Stimulated activated CD8-positive, alpha-beta memory T cell treated with anti-CD3 and anti-CD28 coated beads, Interleukin-15, amount 100 ng/mL, for 1 hour (primary cell): ENCODE measurements around the gene IRF1.
"Not testable (repeated sequence)": the region's sequence is repeated elsewhere in the genome, so short reads cannot be mapped to it uniquely, and the experiment has no call there.

Source experiments
- DNase-seq: peaks from one replicate; pipeline ENCODE4 v3.0.0-alpha.2; 2020; ENCODE audit warnings: low read depth

The IRF1 gene

GRCh38 chr5:132438267-132438645, 52.3 kb downstream of the IRF1 start:
- DNase-seq: not testable (repeated sequence)

- DNase-seq: peak; percentile 31
Observed at GRCh38 chr5:132437604-132438266, 52.8 kb downstream of the IRF1 start.

- no peak for DNase-seq
Observed at GRCh38 chr5:132436936-132437335, 53.6 kb downstream of the IRF1 start.

DNA sequence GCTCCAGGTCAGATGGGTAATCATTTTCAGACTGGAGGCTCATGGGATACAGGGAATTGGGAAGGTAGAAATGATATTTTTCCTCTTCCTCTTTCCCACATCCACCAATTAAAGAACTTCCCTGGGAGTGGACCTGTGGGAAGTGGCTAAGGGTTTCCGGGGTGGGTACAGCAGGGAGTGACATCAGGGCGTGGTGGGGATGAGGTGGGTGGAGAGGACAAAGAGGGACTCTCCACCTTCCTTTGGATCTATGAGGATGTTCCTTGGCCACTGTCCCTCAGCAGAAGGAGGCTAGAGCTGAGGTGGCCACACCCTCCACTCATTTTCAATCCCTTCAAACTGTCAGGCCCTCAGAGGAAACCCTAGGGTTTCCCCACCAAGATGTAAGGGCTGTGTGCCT, 54.7 kb downstream of the IRF1 start:
- DNase-seq: no peak

- no peak for DNase-seq
Observed at GRCh38 chr5:132435447-132435846, 55.1 kb downstream of the IRF1 start.

GRCh38 chr5:132434416-132435286, 55.9 kb downstream of the IRF1 start:
- DNase-seq: no peak

DNA sequence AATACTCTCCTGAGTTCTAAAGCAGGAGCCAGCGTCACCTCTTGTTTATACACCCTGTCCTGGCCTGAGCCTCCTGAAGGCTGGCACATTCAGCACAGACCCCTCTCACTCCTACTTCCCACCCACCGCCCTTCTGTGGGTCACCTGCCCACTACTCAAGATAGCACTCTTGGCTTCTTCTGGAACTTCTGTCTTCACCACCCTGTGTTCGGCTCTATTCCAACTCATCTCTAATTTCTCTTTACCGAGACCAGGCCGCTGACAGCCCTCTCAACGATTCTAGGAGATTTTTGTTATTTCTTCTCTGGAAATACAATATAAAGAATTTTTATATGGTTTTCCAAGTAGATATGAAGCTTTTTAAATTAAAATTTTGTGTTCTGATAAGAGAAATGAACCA, 57.4 kb downstream of the IRF1 start:
- no peak for DNase-seq

- DNase-seq: no peak
Observed at GRCh38 chr5:132431632-132432031, 58.9 kb downstream of the IRF1 start.
